HCT116 (cell line): Measurements from ENCODE around the gene LEMD1. TPM values are rescaled to one million over a fixed set of nuclear protein-coding genes. Genes with fewer than 3 reads are reported as not detected.
"Not testable (repeated sequence)": the region's sequence is repeated elsewhere in the genome, so short reads cannot be mapped to it uniquely, and the experiment has no call there.

Source experiments
- ATAC-seq: fragments of 200-7000 bp; cut with Tn5 transposase; 2 replicates; pipeline ENCODE4 v1.9.1; 2020; ENCODE audit warnings: mild to moderate bottlenecking, moderate library complexity
- BruUV-seq: library from RNA; stranded (reverse); fragments of 400-500 nt; replicated peaks from 2 replicates; lab custom pipeline; 2021; lab: Mats Ljungman, UMichigan
- CTCF ChIA-PET: fragments of 300-600 bp; sonication (Branson Sonifier 250); formaldehyde crosslinking; loops from one replicate; lab custom pipeline; 2021; ENCODE audit warnings: antibody characterized with exemption; lab: Charles Lee
- POLR2A ChIA-PET: fragments of 300-600, 350-600 bp; sonication (Branson Sonifier 250); formaldehyde crosslinking; loops from one replicate; lab custom pipeline; 2021; ENCODE audit warnings: antibody characterized with exemption; lab: Charles Lee
- RAD21 ChIA-PET, 2 experiments: fragments of 300-600 bp; sonication (Branson Sonifier 250); formaldehyde crosslinking; loops; one replicate each; lab custom pipeline; 2023; ENCODE audit warnings: low total read pairs in 2 of 2; ENCODE audit not compliant: uncharacterized antibody in 2 of 2, unreplicated experiment in 2 of 2, low non-redundant PET in 1 of 2; lab: Charles Lee
- DNase-seq: peaks from one replicate; pipeline ENCODE4 v3.0.0-alpha.2; 2010; ENCODE audit warnings: low read depth, low spot score
- H2AFZ ChIP-seq: fragments of 200-600 bp; shearing (Covaris generic), sonication (generic); 2 replicates; pipeline ENCODE4 v1.6.1; 2017; ENCODE audit warnings: low read depth, mixed run types, mixed read lengths, antibody characterized with exemption, low read length; ENCODE audit not compliant: poor library complexity, severe bottlenecking
- H3K27ac ChIP-seq: 2 replicates; pipeline ENCODE4 v1.5.1; 2012; ENCODE audit warnings: low read depth, low read length
- H3K27me3 ChIP-seq: fragments of 200-600 bp; sonication (generic); 2 replicates; pipeline ENCODE4 v1.6.1; 2016; ENCODE audit warnings: mixed run types, low read length, mixed read lengths; ENCODE audit not compliant: insufficient read depth
- H3K36me3 ChIP-seq, 2 experiments: fragments of 200-500 bp in 1 of 2; fragments of 200-600 bp in 1 of 2; sonication (Bioruptor generic) in 1 of 2; sonication (generic) in 1 of 2; 2 replicates each; pipeline versions ENCODE4 v1.5.1 to v1.6.1; 2014 to 2016; ENCODE audit warnings: low read length in 2 of 2, inconsistent platforms in 1 of 2, mixed read lengths in 1 of 2, mixed run types in 1 of 2; ENCODE audit not compliant: insufficient read depth in 2 of 2, control insufficient read depth in 1 of 2
- H3K4me1 ChIP-seq, 2 experiments: fragments of 200-600 bp in 1 of 2; sonication (generic) in 1 of 2; 2 replicates each; pipeline versions ENCODE4 v1.5.1 to v1.6.1; 2012 to 2017; ENCODE audit warnings: low read length in 2 of 2, inconsistent platforms in 1 of 2, mild to moderate bottlenecking in 1 of 2, mixed read lengths in 1 of 2, mixed run types in 1 of 2, moderate library complexity in 1 of 2; ENCODE audit not compliant: insufficient read depth in 2 of 2, control insufficient read depth in 1 of 2
- H3K4me2 ChIP-seq: fragments of 200-600 bp; sonication (generic); 2 replicates; pipeline ENCODE4 v1.6.1; 2017; ENCODE audit warnings: mixed run types, low read length, mixed read lengths
- H3K4me3 ChIP-seq, 2 experiments: fragments of 200-600 bp in 1 of 2; sonication (generic) in 1 of 2; replicated peaks in 1 of 2; 2 replicates each; pipeline ENCODE4 v1.5.1; 2011 to 2016; ENCODE audit warnings: low read length in 2 of 2, control low read depth in 1 of 2, low read depth in 1 of 2, mild to moderate bottlenecking in 1 of 2, mixed read lengths in 1 of 2, mixed run types in 1 of 2
- H3K79me2 ChIP-seq: fragments of 200-600 bp; sonication (generic); 2 replicates; pipeline ENCODE4 v1.6.1; 2017; ENCODE audit warnings: mild to moderate bottlenecking, mixed run types, low read length, moderate library complexity, mixed read lengths; ENCODE audit not compliant: insufficient read depth
- H3K9ac ChIP-seq: fragments of 200-600 bp; sonication (generic); 2 replicates; pipeline ENCODE4 v1.6.1; 2016; ENCODE audit warnings: low read length, mixed read lengths
- H3K9me2 ChIP-seq: fragments of 200-600 bp; sonication (generic), shearing (Covaris generic); 2 replicates; pipeline ENCODE4 v1.6.1; 2017; ENCODE audit warnings: mixed run types, mild to moderate bottlenecking, moderate library complexity; ENCODE audit not compliant: insufficient read depth
- H3K9me3 ChIP-seq, 2 experiments: fragments of 200-500 bp in 1 of 2; fragments of 200-600 bp in 1 of 2; sonication (Bioruptor generic) in 1 of 2; sonication (generic) in 1 of 2; 2 replicates each; pipeline ENCODE4 v1.6.1; 2014 to 2017; ENCODE audit warnings: low read length in 2 of 2, mixed read lengths in 2 of 2, inconsistent platforms in 1 of 2, low read depth in 1 of 2, mild to moderate bottlenecking in 1 of 2, mixed run types in 1 of 2, moderate library complexity in 1 of 2; ENCODE audit not compliant: control insufficient read depth in 1 of 2, insufficient read depth in 1 of 2
- H4K20me1 ChIP-seq: fragments of 200-600 bp; sonication (generic), shearing (Covaris generic); 2 replicates; pipeline ENCODE4 v1.6.1; 2017; ENCODE audit warnings: mixed run types, mild to moderate bottlenecking, moderate library complexity; ENCODE audit not compliant: insufficient read depth
- EGR1 ChIP-seq: IDR thresholded peaks from 2 replicates; pipeline ENCODE4 v1.6.1; 2012; ENCODE audit warnings: low read depth
- MAX ChIP-seq: IDR thresholded peaks from 2 replicates; pipeline ENCODE4 v1.6.1; 2012
- POLR2A ChIP-seq: IDR thresholded peaks from 2 replicates; pipeline ENCODE4 v1.7.0; 2011; ENCODE audit warnings: borderline replicate concordance; ENCODE audit not compliant: insufficient read depth, insufficient read length; ENCODE audit errors: extremely low read depth
- REST ChIP-seq: IDR thresholded peaks from 2 replicates; pipeline ENCODE4 v1.6.1; 2012; ENCODE audit warnings: low read depth
- intact Hi-C: fragments of 100-400 bp; cut with micrococcal nuclease; formaldehyde crosslinking; loops from 2 replicates; pipeline ENCODE4 v1.10.0; 2022
- total RNA-seq: library from RNA; stranded (reverse); gene quantifications from one replicate; pipeline ENCODE4 v1.2.1, GENCODE V29; 2021; ENCODE audit not compliant: unreplicated experiment

LEMD1 gene
- total RNA-seq, 1 experiment from 2014 or later, result 11.9 TPM

- no peak for TF ChIP-seq REST
- TF ChIP-seq EGR1, result no peak
- TF ChIP-seq POLR2A, result no peak
- TF ChIP-seq MAX, result no peak
- TF ChIP-seq, all 23 proteins: peak for 0
These were observed 12.9 kb upstream of the LEMD1 start (continued) for GRCh38 chr1:205434738-205435137.

GRCh38 chr1:205432692-205433091 is 10.8 kb upstream of the LEMD1 start:
- H3K9me3 ChIP-seq, intact Hi-C loops, H4K20me1 ChIP-seq, ATAC-seq, BruUV-seq, RAD21 ChIA-PET, H3K27me3 ChIP-seq, H3K4me3 ChIP-seq, CTCF ChIA-PET, H3K9ac ChIP-seq, H2AFZ ChIP-seq, H3K79me2 ChIP-seq, DNase-seq, H3K9me2 ChIP-seq, H3K27ac ChIP-seq, H3K36me3 ChIP-seq, POLR2A ChIA-PET, H3K4me2 ChIP-seq: not testable (repeated sequence)
- H3K4me1 ChIP-seq, result peaks cover 0 to 16% of the 10 kb centered on the region in 2 experiments; a peak in 1 of 4 replicates
